Right lobe of liver (tissue), 4 donors: ENCODE results near the gene DDX41.

Experiments used
- POLR2A ChIP-seq: fragments of 450-650 bp; IDR thresholded peaks from one replicate; pipeline ENCODE4 v1.6.1; 2017; ENCODE audit warnings: antibody characterized with exemption, mild to moderate bottlenecking
- TF ChIP-seq, protein P1 (sequence below), 4 donors: fragments of 200-600 bp in 3 of 4; fragments of 450-650 bp in 1 of 4; IDR thresholded peaks; one replicate each; pipeline versions ENCODE4 v1.5.1 to v1.8.0; 2016 to 2022; ENCODE audit warnings: antibody characterized with exemption in 4 of 4, mild to moderate bottlenecking in 2 of 4
- donor health status: DM: no; HTN: no; CAD: no.
- donor health status: DM: no; HTN: no; CAD: no.
- donor health status: DM: no; HTN: yes; CAD: no.

DNA sequence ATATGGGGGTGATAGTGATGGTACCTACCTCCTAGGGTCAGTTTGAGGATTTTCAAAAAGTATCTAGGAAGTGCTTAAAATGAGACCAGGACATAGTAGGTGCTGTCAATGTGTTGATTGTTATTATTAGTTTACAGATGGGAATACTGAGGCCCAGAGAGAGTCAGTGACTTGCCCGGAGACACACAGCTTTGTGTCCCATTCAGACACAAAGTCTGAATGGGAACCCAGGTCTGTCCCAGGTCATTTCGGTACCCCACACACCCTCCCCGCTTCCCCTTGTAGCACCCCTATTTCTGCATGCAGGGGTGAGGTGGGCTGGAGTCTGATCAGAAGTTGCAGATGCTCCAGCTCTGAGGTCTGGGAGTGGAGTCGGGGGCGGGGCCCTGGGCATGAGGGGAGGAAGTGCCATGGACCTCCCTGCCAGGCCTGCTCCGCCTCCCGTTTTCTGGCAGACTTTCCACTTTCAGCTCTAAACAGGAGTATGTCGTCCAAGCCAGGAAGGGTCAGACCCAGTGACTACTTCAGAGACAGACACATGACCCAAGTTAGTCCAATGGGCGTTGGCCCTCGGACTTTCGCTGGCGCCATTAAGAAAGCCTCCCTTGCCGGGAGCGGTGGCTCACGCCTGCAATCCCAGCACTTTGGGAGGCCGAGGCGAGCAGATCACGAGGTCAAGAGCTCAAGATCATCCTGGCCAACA, 40.1 kb downstream of the DDX41 start:
- TF ChIP-seq, protein P1, sequence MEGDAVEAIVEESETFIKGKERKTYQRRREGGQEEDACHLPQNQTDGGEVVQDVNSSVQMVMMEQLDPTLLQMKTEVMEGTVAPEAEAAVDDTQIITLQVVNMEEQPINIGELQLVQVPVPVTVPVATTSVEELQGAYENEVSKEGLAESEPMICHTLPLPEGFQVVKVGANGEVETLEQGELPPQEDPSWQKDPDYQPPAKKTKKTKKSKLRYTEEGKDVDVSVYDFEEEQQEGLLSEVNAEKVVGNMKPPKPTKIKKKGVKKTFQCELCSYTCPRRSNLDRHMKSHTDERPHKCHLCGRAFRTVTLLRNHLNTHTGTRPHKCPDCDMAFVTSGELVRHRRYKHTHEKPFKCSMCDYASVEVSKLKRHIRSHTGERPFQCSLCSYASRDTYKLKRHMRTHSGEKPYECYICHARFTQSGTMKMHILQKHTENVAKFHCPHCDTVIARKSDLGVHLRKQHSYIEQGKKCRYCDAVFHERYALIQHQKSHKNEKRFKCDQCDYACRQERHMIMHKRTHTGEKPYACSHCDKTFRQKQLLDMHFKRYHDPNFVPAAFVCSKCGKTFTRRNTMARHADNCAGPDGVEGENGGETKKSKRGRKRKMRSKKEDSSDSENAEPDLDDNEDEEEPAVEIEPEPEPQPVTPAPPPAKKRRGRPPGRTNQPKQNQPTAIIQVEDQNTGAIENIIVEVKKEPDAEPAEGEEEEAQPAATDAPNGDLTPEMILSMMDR (IDR thresholded peaks at IDR 0.05), result no peak
- no peak for TF ChIP-seq POLR2A
